ENCODE results near the gene KIF12. TPM values are rescaled to one million over a fixed set of nuclear protein-coding genes. Genes with fewer than 3 reads are reported as not detected.

Gene KIF12
- total and polyA plus RNA-seq, 2 of the 8 experiments (the other 6 are each of a cell fraction or from before 2014, with no cell fraction given), result 2.9 to 3.9 TPM

DNA sequence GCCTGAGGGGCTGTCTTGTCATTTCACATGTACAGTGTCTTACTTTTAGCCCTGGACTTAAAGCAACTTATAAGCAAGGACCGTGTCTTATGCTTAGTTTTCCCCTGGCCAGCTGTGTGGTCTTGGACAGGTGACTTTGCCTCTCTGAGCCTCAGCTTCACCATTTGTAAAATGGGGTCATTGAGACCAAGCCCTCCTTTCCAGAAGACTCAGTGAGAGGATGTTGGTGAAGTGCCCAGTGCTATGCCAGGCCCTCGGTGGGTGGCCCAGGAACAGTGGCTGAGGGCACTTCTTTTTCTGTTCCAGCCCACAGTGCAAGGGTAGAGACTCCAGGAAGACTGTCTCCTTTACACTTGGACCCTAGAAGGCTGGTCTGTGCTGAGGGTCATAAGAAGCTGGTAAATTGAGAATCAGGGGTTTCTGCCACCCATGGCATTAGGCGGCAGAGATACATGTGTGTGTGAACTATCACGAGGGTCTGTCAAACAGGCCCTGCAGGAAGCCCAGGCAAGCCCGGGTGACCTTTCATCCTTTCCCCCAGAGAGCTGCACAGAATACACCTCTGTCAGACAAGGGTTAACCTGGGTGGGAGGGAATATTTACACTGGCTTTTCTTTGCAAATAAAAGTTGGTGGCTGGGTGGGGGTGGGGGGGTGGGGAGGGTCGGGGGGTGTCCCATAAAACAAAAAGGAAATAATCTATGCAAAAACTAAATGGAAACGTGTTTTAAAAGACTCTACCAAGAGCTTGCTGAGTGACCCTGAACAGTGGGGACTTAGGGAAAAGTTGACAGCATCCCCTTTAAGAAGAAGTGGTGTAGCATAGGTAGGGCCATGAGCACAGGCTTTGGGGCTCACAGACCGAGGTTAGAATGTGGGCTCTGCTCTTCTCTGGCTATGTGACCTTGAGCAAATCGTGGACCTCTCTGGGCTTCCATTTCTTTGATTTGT, 20.4 kb upstream of the KIF12 start (continued):
- TF ChIP-seq KDM1A (IDR thresholded peaks at IDR 0.05; ENCODE audit: borderline replicate concordance, low read length), result no peak
- TF ChIP-seq ZNF274 (IDR thresholded peaks at IDR 0.05; ENCODE audit: borderline replicate concordance, extremely low read depth, low read length), result no peak

Measured in H1 (cell line).